ENCODE data around the gene NEK8.
"Not testable (repeated sequence)": the region's sequence is repeated elsewhere in the genome, so short reads cannot be mapped to it uniquely, and the experiment has no call there.

Gene NEK8

GRCh38 chr17:28719021-28719433 is 9.6 kb upstream of the NEK8 start:
- H3K27me3 ChIP-seq (ENCODE audit: low read length): no peaks in the 10 kb centered on the region
- no peak for TF ChIP-seq EZH2phosphoT487 (conservative IDR thresholded peaks at IDR 0.05; ENCODE audit: low read length)
- no peak for TF ChIP-seq CTCF (IDR thresholded peaks at IDR 0.05; ENCODE audit: insufficient read depth, low read length, poor library complexity, severe bottlenecking)
- H3K36me3 ChIP-seq (ENCODE audit: low read length): peaks cover 23% of the 10 kb centered on the region
- H3K27ac ChIP-seq (ENCODE audit: low read depth, low read length): peak overlapping the region; percentile 100; the same call in 1 of the 2 replicates
- peak overlapping the region; percentile 77 for H3K4me3 ChIP-seq (ENCODE audit: insufficient read depth, low read length, poor library complexity, severe bottlenecking)
- peak overlapping the region; percentile 96 for H3K9ac ChIP-seq (ENCODE audit: low read length)
- peak overlapping the region; percentile 97 for H3K4me2 ChIP-seq (ENCODE audit: low read depth, low read length, poor library complexity, severe bottlenecking)
- H3K9me3 ChIP-seq (ENCODE audit: insufficient read depth, low read length): no peaks in the 10 kb centered on the region
- H4K20me1 ChIP-seq (ENCODE audit: low read depth, low read length): 0 out of 2 replicates have a peak, but pooled peaks cover 4% of the 10 kb centered on the region
- peak overlapping the region; percentile 69 for H2AFZ ChIP-seq (ENCODE audit: low read depth, low read length, severe bottlenecking)
- no peaks in the 10 kb centered on the region for H3K9me2 ChIP-seq (replicated peaks; ENCODE audit: insufficient read depth, low read length)
- H3K79me2 ChIP-seq (ENCODE audit: insufficient read depth, low read length): peaks cover 34% of the 10 kb centered on the region
- H3F3A ChIP-seq (ENCODE audit: insufficient read depth): peaks cover 39% of the 10 kb centered on the region

- Histone ChIP-seq H3K9me2 (replicated peaks; ENCODE audit: insufficient read depth, low read length) (no peaks in the 10 kb centered on the region), H3K79me2 (ENCODE audit: insufficient read depth, low read length) (peaks cover 39% of the 10 kb centered on the region), H3K9ac (ENCODE audit: low read length) (peak overlapping the region; percentile 96), H3K27ac (ENCODE audit: low read depth, low read length) (peak overlapping the region; percentile 100), H3F3A (ENCODE audit: insufficient read depth) (peaks cover 53% of the 10 kb centered on the region), H2AFZ (ENCODE audit: low read depth, low read length, severe bottlenecking) (no peak overlapping the region), H4K20me1 (ENCODE audit: low read depth, low read length) (0 out of 2 replicates have a peak, but pooled peaks cover 4% of the 10 kb centered on the region), H3K27me3 (ENCODE audit: low read length) (no peaks in the 10 kb centered on the region), H3K9me3 (ENCODE audit: insufficient read depth, low read length) (no peaks in the 10 kb centered on the region), H3K4me3 (ENCODE audit: insufficient read depth, low read length, poor library complexity, severe bottlenecking) (peak overlapping the region; percentile 77), H3K36me3 (ENCODE audit: low read length) (peaks cover 23% of the 10 kb centered on the region), H3K4me2 (ENCODE audit: low read depth, low read length, poor library complexity, severe bottlenecking) (peak overlapping the region; percentile 97)
- TF ChIP-seq EZH2phosphoT487 (conservative IDR thresholded peaks at IDR 0.05; ENCODE audit: low read length) (no peak), CTCF (IDR thresholded peaks at IDR 0.05; ENCODE audit: insufficient read depth, low read length, poor library complexity, severe bottlenecking) (no peak)
Measured at GRCh38 chr17:28720247-28720996, 8.2 kb upstream of the NEK8 start.

GRCh38 chr17:28720997-28721329 is 7.6 kb upstream of the NEK8 start:
- not testable (repeated sequence) for H4K20me1 ChIP-seq (ENCODE audit: low read depth, low read length); H3K9me2 ChIP-seq (replicated peaks; ENCODE audit: insufficient read depth, low read length); H2AFZ ChIP-seq (ENCODE audit: low read depth, low read length, severe bottlenecking); H3K9me3 ChIP-seq (ENCODE audit: insufficient read depth, low read length); H3K27me3 ChIP-seq (ENCODE audit: low read length)
- Histone ChIP-seq H3K4me3 (ENCODE audit: insufficient read depth, low read length, poor library complexity, severe bottlenecking) (peak overlapping the region; percentile 77), H3K4me2 (ENCODE audit: low read depth, low read length, poor library complexity, severe bottlenecking) (peak overlapping the region; percentile 97), H3K79me2 (ENCODE audit: insufficient read depth, low read length) (peaks cover 42% of the 10 kb centered on the region), H3F3A (ENCODE audit: insufficient read depth) (peaks cover 55% of the 10 kb centered on the region), H3K9ac (ENCODE audit: low read length) (peak overlapping the region; percentile 96), H3K36me3 (ENCODE audit: low read length) (peaks cover 23% of the 10 kb centered on the region), H3K27ac (ENCODE audit: low read depth, low read length) (peak overlapping the region; percentile 100)

Measured in SU-DHL-6 (cell line).